Measurements from ENCODE around the gene ESR1.

The ESR1 gene

GRCh38 chr6:152034631-152035030, 227.1 kb downstream of the ESR1 start:
- H3K27ac ChIP-seq (ENCODE audit: low read depth, low read length) = no peak overlapping the region
- H3F3A ChIP-seq (ENCODE audit: control insufficient read depth, insufficient read depth) = no peaks in the 10 kb centered on the region
- H3K4me1 ChIP-seq (ENCODE audit: control insufficient read depth, low read length) = no peaks in the 10 kb centered on the region
- no peaks in the 10 kb centered on the region for H3K36me3 ChIP-seq (ENCODE audit: control insufficient read depth, low read length)
- no peaks in the 10 kb centered on the region for H4K20me1 ChIP-seq (ENCODE audit: control insufficient read depth, insufficient read depth, low read depth, low read length)
- H3K9me2 ChIP-seq (replicated peaks; ENCODE audit: control insufficient read depth, low read length) = no peaks in the 10 kb centered on the region
- H3K27me3 ChIP-seq (ENCODE audit: control insufficient read depth, low read length) = no peaks in the 10 kb centered on the region
- H3K79me2 ChIP-seq (ENCODE audit: control insufficient read depth, low read length) = no peaks in the 10 kb centered on the region
- H3K4me3 ChIP-seq (ENCODE audit: low read length) = no peak overlapping the region
- H3K4me2 ChIP-seq (ENCODE audit: low read length) = no peak overlapping the region
- no peaks in the 10 kb centered on the region for H3K9me3 ChIP-seq (ENCODE audit: control insufficient read depth, insufficient read depth, low read length)
- TF ChIP-seq CTCF (IDR thresholded peaks at IDR 0.05; ENCODE audit: low read depth, low read length, poor library complexity, severe bottlenecking) (no peak), EZH2phosphoT487 (IDR thresholded peaks at IDR 0.05; ENCODE audit: borderline replicate concordance, low read length) (no peak)

- no peaks in the 10 kb centered on the region for H3K4me1 ChIP-seq (ENCODE audit: control insufficient read depth, low read length)
- no peak overlapping the region for H3K27ac ChIP-seq (ENCODE audit: low read depth, low read length)
- no peak overlapping the region for H3K4me3 ChIP-seq (ENCODE audit: low read length)
- H3K9me3 ChIP-seq (ENCODE audit: control insufficient read depth, insufficient read depth, low read length) = no peaks in the 10 kb centered on the region
- H3F3A ChIP-seq (ENCODE audit: control insufficient read depth, insufficient read depth) = no peaks in the 10 kb centered on the region
- TF ChIP-seq CTCF (IDR thresholded peaks at IDR 0.05; ENCODE audit: low read depth, low read length, poor library complexity, severe bottlenecking) = no peak
- no peak for TF ChIP-seq EZH2phosphoT487 (IDR thresholded peaks at IDR 0.05; ENCODE audit: borderline replicate concordance, low read length)
- no peaks in the 10 kb centered on the region for H3K36me3 ChIP-seq (ENCODE audit: control insufficient read depth, low read length)
- no peak overlapping the region for H3K4me2 ChIP-seq (ENCODE audit: low read length)
- H4K20me1 ChIP-seq (ENCODE audit: control insufficient read depth, insufficient read depth, low read depth, low read length) = no peaks in the 10 kb centered on the region
- no peaks in the 10 kb centered on the region for H3K9me2 ChIP-seq (replicated peaks; ENCODE audit: control insufficient read depth, low read length)
- H3K27me3 ChIP-seq (ENCODE audit: control insufficient read depth, low read length) = peaks cover 2% of the 10 kb centered on the region; the same call in 1 of the 2 replicates
- H3K79me2 ChIP-seq (ENCODE audit: control insufficient read depth, low read length) = no peaks in the 10 kb centered on the region
These were observed 238.6 kb downstream of the ESR1 start for GRCh38 chr6:152046118-152046517.

- Histone ChIP-seq H3K36me3 (ENCODE audit: control insufficient read depth, low read length) (no peaks in the 10 kb centered on the region), H3F3A (ENCODE audit: control insufficient read depth, insufficient read depth) (no peaks in the 10 kb centered on the region), H3K27me3 (ENCODE audit: control insufficient read depth, low read length) (peaks cover 2% of the 10 kb centered on the region; the same call in 1 of the 2 replicates), H3K79me2 (ENCODE audit: control insufficient read depth, low read length) (no peaks in the 10 kb centered on the region), H3K4me2 (ENCODE audit: low read length) (no peak overlapping the region), H4K20me1 (ENCODE audit: control insufficient read depth, insufficient read depth, low read depth, low read length) (no peaks in the 10 kb centered on the region), H3K27ac (ENCODE audit: low read depth, low read length) (no peak overlapping the region), H3K9me3 (ENCODE audit: control insufficient read depth, insufficient read depth, low read length) (no peaks in the 10 kb centered on the region), H3K9me2 (replicated peaks; ENCODE audit: control insufficient read depth, low read length) (no peaks in the 10 kb centered on the region), H3K4me3 (ENCODE audit: low read length) (no peak overlapping the region), H3K4me1 (ENCODE audit: control insufficient read depth, low read length) (no peaks in the 10 kb centered on the region)
- TF ChIP-seq CTCF (IDR thresholded peaks at IDR 0.05; ENCODE audit: low read depth, low read length, poor library complexity, severe bottlenecking) = no peak
- no peak for TF ChIP-seq EZH2phosphoT487 (IDR thresholded peaks at IDR 0.05; ENCODE audit: borderline replicate concordance, low read length)
These were observed 241.4 kb downstream of the ESR1 start for GRCh38 chr6:152048921-152049320.

All from DOHH2 (cell line).